D721Med (cell line): ENCODE measurements around the gene CACNA1F.

Experiments
- DNase-seq: peaks from one replicate; pipeline ENCODE4 v3.0.0; 2011; ENCODE audit warnings: low spot score; ENCODE audit not compliant: insufficient read length
- FAIRE-seq: peaks from 2 replicates; lab custom pipeline; 2011; peaks lifted over from hg19 to GRCh38; lab: Jason Lieb, UNC
- CTCF ChIP-seq: IDR thresholded peaks from 2 replicates; pipeline ENCODE4 v1.5.1; 2012; ENCODE audit warnings: mild to moderate bottlenecking, control low read depth; ENCODE audit not compliant: insufficient read depth; ENCODE audit errors: missing control alignments

CACNA1F gene

GRCh38 chrX:49266523-49267445 lies 33.6 kb upstream of the CACNA1F start:
- no peak for FAIRE-seq
- no peak for DNase-seq
- no peak for TF ChIP-seq CTCF

GRCh38 chrX:49264460-49264859 lies 31.3 kb upstream of the CACNA1F start, which contains the start of gene FOXP3:
TSS of gene FOXP3 (minus strand) at chrX:49264710. CDS start at chrX:49258505, 6,205 bp downstream.
- TF ChIP-seq CTCF = no peak
- FAIRE-seq (no peak), DNase-seq (no peak)

DNA sequence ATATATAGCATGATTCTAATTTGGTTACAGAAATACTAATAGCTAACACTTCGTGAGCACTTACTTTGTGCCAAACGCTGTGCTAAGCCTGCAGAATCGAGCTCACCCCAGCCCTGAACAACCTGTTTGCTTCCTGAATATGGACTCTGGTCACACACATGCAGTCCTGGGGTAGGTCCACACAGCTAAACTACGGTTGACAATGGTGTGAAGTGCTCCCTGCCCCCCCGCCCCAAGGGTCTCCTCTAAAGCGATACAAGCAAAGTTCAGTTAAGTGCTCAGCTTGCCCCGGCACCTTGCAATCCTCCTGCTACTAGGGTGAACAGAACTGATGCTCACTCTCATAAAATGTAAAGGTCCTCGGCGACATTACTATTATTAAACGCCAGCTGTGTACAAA lies 30.5 kb upstream of the CACNA1F start:
- FAIRE-seq (no peak), DNase-seq (no peak)
- no peak for TF ChIP-seq CTCF

DNA sequence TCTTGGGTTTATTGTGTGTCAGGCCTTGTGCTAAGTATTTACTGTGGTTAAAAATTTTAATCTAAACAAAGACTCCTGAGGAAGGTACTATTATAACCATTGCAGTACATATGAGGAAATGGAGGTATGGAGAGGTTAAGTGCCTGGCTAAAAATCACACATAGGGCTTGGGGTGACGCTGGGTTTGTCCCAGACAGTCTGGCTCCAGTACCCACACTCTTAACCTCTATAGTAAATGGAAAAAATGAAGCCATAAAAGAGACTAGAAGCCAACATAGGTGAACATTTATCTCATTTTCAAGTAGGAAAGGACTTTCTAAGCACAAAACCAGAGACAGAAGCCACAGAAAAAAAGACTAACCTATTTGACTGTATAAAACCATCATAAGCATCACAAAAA lies 29.5 kb upstream of the CACNA1F start:
- TF ChIP-seq CTCF = no peak
- DNase-seq = no peak
- no peak for FAIRE-seq

DNA sequence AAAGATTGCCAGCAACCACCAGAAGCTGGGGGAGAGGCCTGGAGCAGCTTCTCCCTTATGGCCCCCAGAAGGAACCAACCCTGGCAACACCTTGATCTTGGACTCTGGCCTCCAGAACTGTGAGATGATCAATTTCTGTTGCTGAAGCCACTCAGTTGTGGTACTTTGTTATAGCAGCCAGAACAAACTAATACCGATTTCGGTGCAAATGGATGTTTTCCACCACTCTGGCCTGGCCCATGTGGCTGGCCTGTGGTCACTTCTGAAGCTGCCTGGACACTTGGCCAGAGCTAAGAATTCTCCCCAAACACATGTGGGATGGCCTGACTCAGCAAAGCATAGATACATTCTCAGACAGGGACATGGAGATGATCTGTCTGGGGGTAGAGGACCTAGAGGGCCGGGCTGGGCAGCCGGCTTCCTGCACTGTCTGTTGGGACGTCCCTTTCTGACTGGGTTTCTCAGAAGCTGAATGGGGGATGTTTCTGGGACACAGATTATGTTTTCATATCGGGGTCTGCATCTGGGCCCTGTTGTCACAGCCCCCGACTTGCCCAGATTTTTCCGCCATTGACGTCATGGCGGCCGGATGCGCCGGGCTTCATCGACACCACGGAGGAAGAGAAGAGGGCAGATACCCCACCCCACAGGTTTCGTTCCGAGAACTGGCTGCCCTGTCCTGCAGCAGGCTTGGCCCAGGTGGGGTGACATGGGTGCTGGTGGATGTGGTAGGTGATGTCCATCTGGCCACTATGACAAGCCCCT lies 27.3 kb upstream of the CACNA1F start:
- TF ChIP-seq CTCF = no peak
- no peak for DNase-seq
- FAIRE-seq = no peak

- DNase-seq = no peak
- no peak for FAIRE-seq
- no peak for TF ChIP-seq CTCF
These were observed 25.6 kb upstream of the CACNA1F start for GRCh38 chrX:49258749-49259124.
